HG02763 (cell line): ENCODE data around the gene EHD2.

Experiments
- ATAC-seq: cut with Tn5 transposase; IDR thresholded peaks from one replicate; pipeline ENCODE4 v1.9.1; 2021; ENCODE audit warnings: mild to moderate bottlenecking, moderate library complexity; ENCODE audit not compliant: unreplicated experiment

EHD2 gene

GRCh38 chr19:47687906-47688305 lies 25.3 kb upstream of the EHD2 start:
- no peak for ATAC-seq

GRCh38 chr19:47691090-47691489 lies 22.1 kb upstream of the EHD2 start:
- ATAC-seq: no peak

- ATAC-seq: no peak
These were observed 21.4 kb upstream of the EHD2 start for GRCh38 chr19:47691782-47692181.

GRCh38 chr19:47693489-47693888 lies 19.7 kb upstream of the EHD2 start:
- no peak for ATAC-seq

- ATAC-seq: no peak
These were observed 19.3 kb upstream of the EHD2 start for GRCh38 chr19:47693903-47694302.

GRCh38 chr19:47694466-47695273 lies 18.6 kb upstream of the EHD2 start:
- ATAC-seq: no peak

- ATAC-seq: no peak
These were observed 17.5 kb upstream of the EHD2 start for GRCh38 chr19:47695533-47696262.

- ATAC-seq: no peak
These were observed 16.6 kb upstream of the EHD2 start for GRCh38 chr19:47696635-47697034.

- no peak for ATAC-seq
These were observed 15.2 kb upstream of the EHD2 start for GRCh38 chr19:47697863-47698609.

- ATAC-seq: no peak
These were observed 14.4 kb upstream of the EHD2 start for GRCh38 chr19:47698631-47699359.

- ATAC-seq: no peak
These were observed 13.8 kb upstream of the EHD2 start for GRCh38 chr19:47699360-47699917.

- no peak for ATAC-seq
These were observed 12.1 kb upstream of the EHD2 start for GRCh38 chr19:47700934-47701716.

GRCh38 chr19:47701717-47702552 lies 11.3 kb upstream of the EHD2 start:
- no peak for ATAC-seq

- no peak for ATAC-seq
These were observed 10.6 kb upstream of the EHD2 start for GRCh38 chr19:47702671-47703070.

GRCh38 chr19:47703301-47703700 lies 9.9 kb upstream of the EHD2 start:
- no peak for ATAC-seq

GRCh38 chr19:47704024-47704423 lies 9.2 kb upstream of the EHD2 start:
- no peak for ATAC-seq

GRCh38 chr19:47704656-47705055 lies 8.6 kb upstream of the EHD2 start:
- no peak for ATAC-seq

- ATAC-seq: no peak
These were observed 5.9 kb upstream of the EHD2 start for GRCh38 chr19:47707135-47707925.
